ENCODE results near the gene NR1H3. TPM values are rescaled to one million over a fixed set of nuclear protein-coding genes. Genes with fewer than 3 reads are reported as not detected.

The NR1H3 gene
- total RNA-seq, 1 donor from 2014 or later = 14.4 TPM

GRCh38 chr11:47248664-47249377 is 9.0 kb upstream of the NR1H3 start, which contains the start of gene ACP2:
Gene ACP2, minus strand, starts transcription at chr11:47248814. Its CDS starts 25 bp downstream, at chr11:47248789.
- peak; percentile 33 for TF ChIP-seq CTCF (IDR thresholded peaks at IDR 0.05)
- peak; percentile 94 for DNase-seq (ENCODE audit: extremely low spot score, unreplicated experiment)
- H3K27ac Mint-ChIP-seq (ENCODE audit: unreplicated experiment) = peak within 1 kb of the TSS; percentile 98
- H3K27me3 Mint-ChIP-seq (ENCODE audit: unreplicated experiment) = no peaks in the 10 kb centered on the region
- peaks cover 12% of the 10 kb centered on the region for H3K36me3 Mint-ChIP-seq (ENCODE audit: unreplicated experiment)
- peak within 1 kb of the TSS; percentile 95 for H3K4me3 Mint-ChIP-seq (ENCODE audit: unreplicated experiment)
- peaks cover 20% of the 10 kb centered on the region for H3K4me1 Mint-ChIP-seq (ENCODE audit: unreplicated experiment)
- no peaks in the 10 kb centered on the region for H3K9me3 Mint-ChIP-seq (ENCODE audit: unreplicated experiment)

- Mint-ChIP-seq H3K36me3 (ENCODE audit: unreplicated experiment) (peaks cover 10% of the 10 kb centered on the region), H3K4me1 (ENCODE audit: unreplicated experiment) (peaks cover 25% of the 10 kb centered on the region), H3K27ac (ENCODE audit: unreplicated experiment) (peak overlapping the region; percentile 98), H3K27me3 (ENCODE audit: unreplicated experiment) (no peaks in the 10 kb centered on the region), H3K9me3 (ENCODE audit: unreplicated experiment) (no peaks in the 10 kb centered on the region), H3K4me3 (ENCODE audit: unreplicated experiment) (peak overlapping the region; percentile 95)
- no peak for DNase-seq (ENCODE audit: extremely low spot score, unreplicated experiment)
- TF ChIP-seq CTCF (IDR thresholded peaks at IDR 0.05) = no peak
These were observed 8.4 kb upstream of the NR1H3 start for GRCh38 chr11:47249378-47249715.

- no peak overlapping the region for H3K27ac Mint-ChIP-seq (ENCODE audit: unreplicated experiment)
- H3K4me1 Mint-ChIP-seq (ENCODE audit: unreplicated experiment) = peaks cover 41% of the 10 kb centered on the region
- no peaks in the 10 kb centered on the region for H3K9me3 Mint-ChIP-seq (ENCODE audit: unreplicated experiment)
- H3K4me3 Mint-ChIP-seq (ENCODE audit: unreplicated experiment) = no peak overlapping the region
- no peak for DNase-seq (ENCODE audit: extremely low spot score, unreplicated experiment)
- H3K36me3 Mint-ChIP-seq (ENCODE audit: unreplicated experiment) = peaks cover 2% of the 10 kb centered on the region
- no peaks in the 10 kb centered on the region for H3K27me3 Mint-ChIP-seq (ENCODE audit: unreplicated experiment)
- TF ChIP-seq CTCF (IDR thresholded peaks at IDR 0.05) = no peak
These were observed 6.0 kb upstream of the NR1H3 start for GRCh38 chr11:47251751-47252150.

GRCh38 chr11:47253660-47254059 is 4.1 kb upstream of the NR1H3 start:
- Mint-ChIP-seq H3K4me3 (ENCODE audit: unreplicated experiment) (no peak overlapping the region), H3K36me3 (ENCODE audit: unreplicated experiment) (peaks cover 2% of the 10 kb centered on the region), H3K4me1 (ENCODE audit: unreplicated experiment) (peaks cover 42% of the 10 kb centered on the region), H3K9me3 (ENCODE audit: unreplicated experiment) (no peaks in the 10 kb centered on the region), H3K27me3 (ENCODE audit: unreplicated experiment) (no peaks in the 10 kb centered on the region), H3K27ac (ENCODE audit: unreplicated experiment) (peak overlapping the region; percentile 95)
- no peak for TF ChIP-seq CTCF (IDR thresholded peaks at IDR 0.05)
- no peak for DNase-seq (ENCODE audit: extremely low spot score, unreplicated experiment)

- Mint-ChIP-seq H3K27ac (ENCODE audit: unreplicated experiment) (peak overlapping the region; percentile 95), H3K9me3 (ENCODE audit: unreplicated experiment) (no peaks in the 10 kb centered on the region), H3K36me3 (ENCODE audit: unreplicated experiment) (peaks cover 2% of the 10 kb centered on the region), H3K4me3 (ENCODE audit: unreplicated experiment) (peak overlapping the region; percentile 14), H3K4me1 (ENCODE audit: unreplicated experiment) (peaks cover 43% of the 10 kb centered on the region), H3K27me3 (ENCODE audit: unreplicated experiment) (no peaks in the 10 kb centered on the region)
- DNase-seq (ENCODE audit: extremely low spot score, unreplicated experiment) = no peak
- no peak for TF ChIP-seq CTCF (IDR thresholded peaks at IDR 0.05)
These were observed 3.4 kb upstream of the NR1H3 start for GRCh38 chr11:47254386-47254785.
